Skeletal muscle satellite cell (primary cell): ENCODE results near the gene TIMM13.

Experiments
- H3K27me3 ChIP-seq: 2 replicates; pipeline ENCODE4 v1.7.0; 2013; ENCODE audit warnings: low read length; ENCODE audit not compliant: control insufficient read depth, insufficient read depth
- H3K36me3 ChIP-seq: 2 replicates; pipeline ENCODE4 v1.7.0; 2013; ENCODE audit warnings: mild to moderate bottlenecking, control low read depth, low read length; ENCODE audit not compliant: insufficient read depth
- H3K4me1 ChIP-seq: 2 replicates; pipeline ENCODE4 v1.7.0; 2013; ENCODE audit warnings: low read length; ENCODE audit not compliant: control insufficient read depth, insufficient read depth
- H3K4me2 ChIP-seq: 2 replicates; pipeline ENCODE4 v1.7.0; 2013; ENCODE audit warnings: mild to moderate bottlenecking, low read length
- H3K4me3 ChIP-seq: 2 replicates; pipeline ENCODE4 v1.7.0; 2013; ENCODE audit warnings: low read length
- H3K9ac ChIP-seq: 2 replicates; pipeline ENCODE4 v1.7.0; 2013; ENCODE audit warnings: mild to moderate bottlenecking, low read depth, low read length, moderate library complexity
- H3K9me3 ChIP-seq: replicated peaks from 2 replicates; pipeline ENCODE4 v1.7.0; 2013; ENCODE audit warnings: mild to moderate bottlenecking, control low read depth, low read length

Gene TIMM13

DNA sequence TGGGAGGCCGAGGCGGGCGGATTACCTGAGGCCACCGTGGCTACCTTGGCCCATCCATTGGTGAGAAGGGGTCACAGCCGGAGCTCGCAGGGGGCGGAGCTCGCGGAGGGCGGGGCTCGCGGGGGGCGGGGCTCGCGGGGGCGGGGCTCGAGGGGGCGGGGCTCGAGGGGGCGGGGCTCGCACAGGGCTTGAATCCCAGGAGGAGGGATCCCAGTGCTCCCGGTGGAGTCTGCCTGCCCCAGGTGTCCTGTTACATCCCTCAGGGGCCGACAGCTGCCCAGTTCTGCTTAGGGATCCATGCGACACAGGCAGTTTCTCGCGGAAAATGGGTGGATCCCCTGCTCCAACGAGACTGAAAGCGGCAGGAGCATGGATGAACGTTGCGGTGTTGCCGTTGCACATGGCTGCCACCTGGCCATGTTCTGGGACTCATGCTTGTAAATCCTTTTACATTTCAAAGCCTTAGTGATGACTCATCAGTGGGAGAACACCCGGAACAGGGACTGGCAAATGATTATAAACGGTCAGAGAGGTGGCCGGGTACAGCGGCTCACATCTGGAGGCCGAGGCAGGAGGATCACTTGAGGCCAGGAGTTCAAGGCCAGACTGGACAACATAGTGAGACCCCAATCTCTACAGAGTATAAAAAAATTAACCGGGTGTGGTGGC lies 42.2 kb downstream of the TIMM13 start:
- H3K9me3 ChIP-seq, result peaks cover 4% of the 10 kb centered on the region
- H3K27me3 ChIP-seq, result peaks cover 20% of the 10 kb centered on the region
- peaks cover 13% of the 10 kb centered on the region for H3K4me1 ChIP-seq
- peak overlapping the region; percentile 3 for H3K4me3 ChIP-seq
- H3K9ac ChIP-seq, result no peak overlapping the region
- H3K36me3 ChIP-seq, result no peaks in the 10 kb centered on the region
- peak overlapping the region; percentile 50 for H3K4me2 ChIP-seq

DNA sequence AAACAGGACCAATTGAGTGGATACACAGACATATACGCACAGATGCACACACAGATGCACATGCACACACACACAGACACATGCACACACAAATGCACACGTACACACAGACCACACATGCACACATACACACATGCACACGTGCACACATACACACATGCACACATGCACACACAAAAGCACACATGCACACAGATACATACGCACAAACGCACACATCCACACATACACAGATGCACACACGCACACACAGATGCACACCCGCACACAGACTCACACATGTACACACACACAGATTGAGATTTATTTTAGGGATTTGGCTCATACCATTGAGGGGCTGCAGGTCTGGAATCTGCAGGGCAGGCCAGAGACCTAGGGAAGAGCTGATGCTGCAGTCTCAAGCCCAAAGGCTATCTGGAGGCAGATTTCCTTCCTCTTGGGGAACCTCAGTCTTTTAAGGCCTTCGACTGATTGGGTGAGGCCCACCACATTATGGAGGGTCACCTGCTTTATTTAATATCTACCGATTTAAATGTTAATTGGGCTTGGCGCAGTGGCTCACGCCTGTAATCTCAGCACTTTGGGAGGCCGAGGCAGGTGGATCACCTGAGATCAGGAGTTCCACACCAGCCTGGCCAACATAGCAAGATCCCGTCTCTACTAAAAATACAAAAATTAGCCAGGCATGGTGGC lies 44.7 kb downstream of the TIMM13 start:
- Histone ChIP-seq H3K4me3 (no peak overlapping the region), H3K9me3 (peaks cover 4% of the 10 kb centered on the region), H3K36me3 (no peaks in the 10 kb centered on the region), H3K27me3 (peaks cover 4% of the 10 kb centered on the region), H3K4me1 (peaks cover 13% of the 10 kb centered on the region), H3K4me2 (no peak overlapping the region), H3K9ac (no peak overlapping the region)

DNA sequence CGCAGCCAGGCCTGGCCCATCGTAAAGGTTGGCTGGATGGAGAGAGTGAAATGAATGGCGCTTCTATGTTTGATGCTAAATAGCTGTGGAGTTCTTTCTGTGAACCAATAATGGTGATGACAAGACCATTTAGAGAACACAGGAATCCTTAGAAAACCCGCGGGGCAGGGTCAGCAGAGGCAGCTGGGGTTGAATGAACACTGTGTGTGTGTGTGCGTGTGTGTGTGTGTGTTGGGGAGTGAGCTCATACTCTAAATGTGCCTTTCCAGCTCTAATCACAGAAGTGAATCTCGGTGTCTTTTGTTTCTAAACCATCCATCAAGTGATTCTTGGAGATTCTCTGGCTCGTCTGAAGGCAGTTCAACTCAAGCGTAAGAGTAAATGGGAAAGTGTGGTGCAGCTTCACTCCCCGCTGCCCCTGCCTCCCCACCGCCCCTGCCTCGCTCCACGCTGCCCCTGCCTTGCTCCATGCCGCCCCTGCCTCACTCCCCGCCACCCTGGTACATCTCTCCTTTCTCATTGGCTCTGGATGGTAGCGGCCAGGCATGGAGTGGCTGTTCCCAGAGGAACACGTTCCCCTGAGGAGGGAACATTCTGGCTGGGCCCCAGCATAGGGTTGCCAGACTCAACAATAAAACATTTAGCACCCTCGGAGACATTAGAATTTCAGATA lies 46.1 kb downstream of the TIMM13 start:
- Histone ChIP-seq H3K9me3 (peaks cover 4% of the 10 kb centered on the region), H3K4me2 (no peak overlapping the region), H3K4me3 (no peak overlapping the region), H3K9ac (no peak overlapping the region), H3K27me3 (peaks cover 2% of the 10 kb centered on the region), H3K4me1 (peaks cover 16% of the 10 kb centered on the region), H3K36me3 (no peaks in the 10 kb centered on the region)

DNA sequence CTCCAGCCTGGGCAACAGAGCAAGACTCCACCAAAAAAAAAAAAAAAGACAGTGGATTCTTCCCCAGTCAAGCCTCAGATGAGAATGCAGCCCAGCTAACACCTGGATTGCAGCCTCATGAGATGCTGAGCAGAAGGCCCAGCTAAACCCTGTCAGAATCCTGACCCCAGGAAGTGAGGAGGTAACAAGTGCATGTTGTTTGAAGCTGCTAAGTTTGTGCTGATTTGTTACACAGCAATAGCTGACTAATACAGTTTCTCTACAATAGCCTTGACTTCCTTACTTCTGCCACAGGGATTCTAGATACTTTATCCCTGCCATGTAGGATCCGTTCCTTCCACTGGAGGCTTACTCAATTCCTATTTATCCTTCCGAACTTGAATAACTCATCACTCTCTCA lies 46.8 kb downstream of the TIMM13 start:
- no peak overlapping the region for H3K4me2 ChIP-seq
- no peak overlapping the region for H3K4me3 ChIP-seq
- H3K9ac ChIP-seq, result no peak overlapping the region
- peaks cover 4% of the 10 kb centered on the region for H3K9me3 ChIP-seq
- H3K36me3 ChIP-seq, result no peaks in the 10 kb centered on the region
- H3K27me3 ChIP-seq, result peaks cover 2% of the 10 kb centered on the region
- peaks cover 16% of the 10 kb centered on the region for H3K4me1 ChIP-seq

DNA sequence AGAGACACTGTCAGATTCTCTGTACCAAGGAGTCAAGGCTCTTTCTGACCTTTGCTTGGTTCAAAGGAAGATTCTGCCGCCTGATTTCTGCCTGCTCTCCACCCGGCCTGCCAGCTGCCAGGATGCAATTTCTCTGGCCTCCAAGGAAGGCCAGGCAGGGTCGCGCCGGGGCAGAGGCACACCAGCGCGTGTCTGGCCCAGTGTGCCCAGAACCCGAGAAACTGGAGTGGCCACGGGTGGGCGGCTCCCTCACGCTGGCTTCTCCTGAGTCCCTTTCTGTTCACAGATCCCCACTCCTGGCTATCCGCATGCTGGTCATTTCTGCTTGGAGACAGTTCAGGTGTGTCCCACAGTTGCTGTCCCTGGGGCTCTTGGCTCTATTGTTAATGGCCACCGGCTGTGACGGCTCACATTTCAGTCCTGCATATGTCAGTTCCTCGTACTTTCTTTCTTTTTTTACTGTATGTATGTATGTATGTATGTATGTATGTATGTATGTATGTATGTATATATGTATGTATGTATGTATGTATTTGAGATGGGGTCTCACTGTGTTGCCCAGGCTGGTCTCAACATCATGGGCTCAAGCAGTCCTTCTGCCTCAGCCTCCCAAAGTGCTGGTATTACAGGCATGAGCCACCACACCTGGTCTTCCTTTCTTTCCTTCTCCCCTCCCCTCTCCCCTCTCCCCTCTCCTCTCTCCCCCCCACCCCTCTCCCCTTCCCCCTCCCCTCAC lies 50.4 kb downstream of the TIMM13 start:
- Histone ChIP-seq H3K27me3 (peaks cover 2% of the 10 kb centered on the region), H3K9me3 (peaks cover 4% of the 10 kb centered on the region), H3K4me2 (no peak overlapping the region), H3K36me3 (no peaks in the 10 kb centered on the region), H3K9ac (no peak overlapping the region), H3K4me1 (peaks cover 3% of the 10 kb centered on the region), H3K4me3 (no peak overlapping the region)
